HEK293 (cell line): Measurements from ENCODE around the gene SS18L1.
"Not testable (repeated sequence)": the region's sequence is repeated elsewhere in the genome, so short reads cannot be mapped to it uniquely, and the experiment has no call there.

Source experiments
- CTCF ChIP-seq: fragments of 450-650 bp; formaldehyde crosslinking; IDR thresholded peaks from 2 replicates; pipeline ENCODE4 v1.5.1; 2016; ENCODE audit warnings: missing biosample characterization, missing genetic modification characterization
- SCRT2 ChIP-seq: fragments of 450-650 bp; formaldehyde crosslinking; IDR thresholded peaks from 2 replicates; pipeline ENCODE4 v1.5.1; 2016; ENCODE audit warnings: missing biosample characterization, missing genetic modification characterization
- YY1 ChIP-seq: fragments of 450-650 bp; formaldehyde crosslinking; IDR thresholded peaks from 2 replicates; pipeline ENCODE4 v1.5.1; 2018; ENCODE audit warnings: missing biosample characterization, missing genetic modification characterization
- ZBTB20 ChIP-seq: fragments of 450-650 bp; formaldehyde crosslinking; IDR thresholded peaks from 2 replicates; pipeline ENCODE4 v1.5.1; 2016; ENCODE audit warnings: missing biosample characterization, missing genetic modification characterization
- ZNF24 ChIP-seq: fragments of 450-650 bp; formaldehyde crosslinking; IDR thresholded peaks from 2 replicates; pipeline ENCODE4 v1.5.1; 2016; ENCODE audit warnings: missing biosample characterization, missing genetic modification characterization
- ZNF350 ChIP-seq: fragments of 450-650 bp; formaldehyde crosslinking; IDR thresholded peaks from 2 replicates; pipeline ENCODE4 v1.5.0; 2017; ENCODE audit warnings: missing biosample characterization, mild to moderate bottlenecking, missing genetic modification characterization
- ZNF354C ChIP-seq: fragments of 450-650 bp; formaldehyde crosslinking; IDR thresholded peaks from 2 replicates; pipeline ENCODE4 v1.5.1; 2016; ENCODE audit warnings: missing biosample characterization, missing genetic modification characterization, low read depth, borderline replicate concordance
- TF ChIP-seq, protein P1 (sequence below): fragments of 450-650 bp; formaldehyde crosslinking; IDR thresholded peaks from 2 replicates; pipeline ENCODE4 v1.5.1; 2016; ENCODE audit warnings: missing biosample characterization, missing genetic modification characterization
- TF ChIP-seq, protein P2 (sequence below): sonication (generic); formaldehyde crosslinking; IDR thresholded peaks from 2 replicates; pipeline ENCODE4 v1.8.1; 2022; ENCODE audit warnings: mild to moderate bottlenecking, moderate library complexity, missing genetic modification reagents

DNA sequence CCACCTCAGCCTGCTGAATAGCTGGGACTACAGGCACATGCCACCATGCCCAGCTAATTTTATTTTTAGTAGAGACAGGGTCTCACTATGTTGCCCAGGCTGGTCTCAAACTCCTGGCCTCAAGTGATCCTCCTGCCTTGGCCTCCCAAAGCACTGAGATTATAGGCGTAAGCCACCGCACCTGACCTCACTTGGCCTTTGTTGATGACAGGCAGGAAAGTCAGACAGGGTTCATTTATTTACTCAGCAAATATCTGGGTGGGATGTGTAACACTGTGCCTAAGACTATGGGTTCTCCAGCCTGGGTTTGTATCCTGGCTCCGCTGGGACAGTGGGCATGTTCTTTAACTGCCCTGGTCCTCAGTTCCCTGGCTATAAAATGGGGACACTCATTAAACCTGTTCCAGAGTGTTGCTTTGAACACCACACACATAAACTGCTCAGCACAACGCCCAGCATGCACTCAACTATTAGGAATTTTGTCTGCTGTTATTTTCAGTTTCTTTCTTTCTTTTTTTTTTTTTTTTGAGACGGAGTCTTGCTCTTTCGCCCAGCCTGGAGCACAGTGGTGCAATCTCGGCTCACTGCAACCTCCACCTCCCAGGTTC, 27.7 kb upstream of the SS18L1 start:
- TF ChIP-seq CTCF (tag by site-specific recombination); ZBTB20; YY1 (tag by site-specific recombination); ZNF24 (tag by site-specific recombination); SCRT2 (tag by site-specific recombination); ZNF350 (tag by site-specific recombination); ZNF354C (tag by site-specific recombination): not testable (repeated sequence)
- TF ChIP-seq, protein P1, sequence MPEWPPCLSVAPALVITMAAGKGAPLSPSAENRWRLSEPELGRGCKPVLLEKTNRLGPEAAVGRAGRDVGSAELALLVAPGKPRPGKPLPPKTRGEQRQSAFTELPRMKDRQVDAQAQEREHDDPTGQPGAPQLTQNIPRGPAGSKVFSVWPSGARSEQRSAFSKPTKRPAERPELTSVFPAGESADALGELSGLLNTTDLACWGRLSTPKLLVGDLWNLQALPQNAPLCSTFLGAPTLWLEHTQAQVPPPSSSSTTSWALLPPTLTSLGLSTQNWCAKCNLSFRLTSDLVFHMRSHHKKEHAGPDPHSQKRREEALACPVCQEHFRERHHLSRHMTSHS, result not testable (repeated sequence)
- TF ChIP-seq, protein P2, sequence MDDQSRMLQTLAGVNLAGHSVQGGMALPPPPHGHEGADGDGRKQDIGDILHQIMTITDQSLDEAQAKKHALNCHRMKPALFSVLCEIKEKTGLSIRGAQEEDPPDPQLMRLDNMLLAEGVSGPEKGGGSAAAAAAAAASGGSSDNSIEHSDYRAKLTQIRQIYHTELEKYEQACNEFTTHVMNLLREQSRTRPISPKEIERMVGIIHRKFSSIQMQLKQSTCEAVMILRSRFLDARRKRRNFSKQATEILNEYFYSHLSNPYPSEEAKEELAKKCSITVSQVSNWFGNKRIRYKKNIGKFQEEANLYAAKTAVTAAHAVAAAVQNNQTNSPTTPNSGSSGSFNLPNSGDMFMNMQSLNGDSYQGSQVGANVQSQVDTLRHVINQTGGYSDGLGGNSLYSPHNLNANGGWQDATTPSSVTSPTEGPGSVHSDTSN (CRISPR knock-in tag), result not testable (repeated sequence)
